RWPE1 (cell line): ENCODE data around the gene AUTS2.

ENCODE experiments used
- CTCF ChIA-PET: fragments of 350-600 bp; sonication (Branson Sonifier 250); formaldehyde crosslinking; extraction: SDS; loops from one replicate; lab custom pipeline; 2021; lab: Yijun Ruan, JAX
- POLR2A ChIA-PET: fragments of 400-600 bp; formaldehyde crosslinking; extraction: SDS; loops from one replicate; lab custom pipeline; 2020; ENCODE audit warnings: antibody characterized with exemption; ENCODE audit not compliant: low non-redundant PET; lab: Yijun Ruan, JAX
- DNase-seq: peaks from one replicate; pipeline ENCODE4 v3.0.0; 2012; ENCODE audit warnings: low spot score
- H3K27ac ChIP-seq: fragments of 450-650 bp; 2 replicates; pipeline ENCODE4 v1.5.1; 2017
- TF ChIP-seq, protein P1 (sequence below): fragments of 450-650 bp; conservative IDR thresholded peaks from 2 replicates; pipeline ENCODE4 v1.5.1; 2017; ENCODE audit warnings: low read depth, mild to moderate bottlenecking

Gene AUTS2

DNA sequence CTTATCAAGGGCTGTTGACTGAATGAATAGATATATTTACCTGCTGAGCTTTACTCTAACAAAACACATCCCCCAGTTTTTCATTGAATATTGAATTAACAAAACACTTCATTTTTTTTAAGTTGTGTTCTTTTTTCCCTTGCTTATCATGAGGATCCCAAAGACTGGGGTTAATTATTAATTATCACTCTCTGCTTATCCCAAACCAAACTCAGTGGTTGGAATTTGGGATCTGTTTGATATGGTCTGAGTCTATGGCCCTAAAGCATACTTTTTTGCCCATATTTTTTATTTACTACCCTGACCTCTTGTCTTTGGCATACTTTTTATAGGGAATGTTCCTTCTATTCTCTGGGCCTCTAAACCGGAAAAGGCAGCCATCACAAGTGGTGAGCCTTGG is 836.5 kb downstream of the AUTS2 start:
- ChIA-PET CTCF (interaction anchor here (0.6 kb wide), 1 partner anchor 36 kb away, joined by 3 read pairs; no protein-coding TSS in a partner anchor), POLR2A (no interaction called here)
- no peak overlapping the region for H3K27ac ChIP-seq
- TF ChIP-seq, protein P1, sequence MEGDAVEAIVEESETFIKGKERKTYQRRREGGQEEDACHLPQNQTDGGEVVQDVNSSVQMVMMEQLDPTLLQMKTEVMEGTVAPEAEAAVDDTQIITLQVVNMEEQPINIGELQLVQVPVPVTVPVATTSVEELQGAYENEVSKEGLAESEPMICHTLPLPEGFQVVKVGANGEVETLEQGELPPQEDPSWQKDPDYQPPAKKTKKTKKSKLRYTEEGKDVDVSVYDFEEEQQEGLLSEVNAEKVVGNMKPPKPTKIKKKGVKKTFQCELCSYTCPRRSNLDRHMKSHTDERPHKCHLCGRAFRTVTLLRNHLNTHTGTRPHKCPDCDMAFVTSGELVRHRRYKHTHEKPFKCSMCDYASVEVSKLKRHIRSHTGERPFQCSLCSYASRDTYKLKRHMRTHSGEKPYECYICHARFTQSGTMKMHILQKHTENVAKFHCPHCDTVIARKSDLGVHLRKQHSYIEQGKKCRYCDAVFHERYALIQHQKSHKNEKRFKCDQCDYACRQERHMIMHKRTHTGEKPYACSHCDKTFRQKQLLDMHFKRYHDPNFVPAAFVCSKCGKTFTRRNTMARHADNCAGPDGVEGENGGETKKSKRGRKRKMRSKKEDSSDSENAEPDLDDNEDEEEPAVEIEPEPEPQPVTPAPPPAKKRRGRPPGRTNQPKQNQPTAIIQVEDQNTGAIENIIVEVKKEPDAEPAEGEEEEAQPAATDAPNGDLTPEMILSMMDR: no peak
- no peak for DNase-seq

DNA sequence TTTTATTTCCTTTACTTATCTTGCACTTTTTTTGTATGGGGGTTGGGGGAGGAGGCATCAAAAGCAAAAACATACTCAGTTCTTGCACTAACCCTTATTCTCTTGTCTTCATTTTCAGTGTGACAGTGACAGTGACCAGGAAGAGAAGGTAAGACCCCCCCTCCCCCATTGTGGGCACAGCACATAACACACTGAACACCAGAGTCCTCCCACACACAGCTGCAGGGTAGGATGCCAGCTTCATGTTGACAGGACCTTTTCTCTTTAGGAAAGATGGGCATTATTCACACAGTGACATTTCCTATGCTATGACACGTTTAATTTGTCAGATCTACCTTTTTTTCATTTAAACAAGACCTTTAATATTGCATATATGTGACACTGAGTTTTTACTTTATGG is 837.4 kb downstream of the AUTS2 start:
- TF ChIP-seq, protein P1: no peak
- ChIA-PET CTCF (no interaction called here), POLR2A (no interaction called here)
- no peak for DNase-seq
- no peak overlapping the region for H3K27ac ChIP-seq

DNA sequence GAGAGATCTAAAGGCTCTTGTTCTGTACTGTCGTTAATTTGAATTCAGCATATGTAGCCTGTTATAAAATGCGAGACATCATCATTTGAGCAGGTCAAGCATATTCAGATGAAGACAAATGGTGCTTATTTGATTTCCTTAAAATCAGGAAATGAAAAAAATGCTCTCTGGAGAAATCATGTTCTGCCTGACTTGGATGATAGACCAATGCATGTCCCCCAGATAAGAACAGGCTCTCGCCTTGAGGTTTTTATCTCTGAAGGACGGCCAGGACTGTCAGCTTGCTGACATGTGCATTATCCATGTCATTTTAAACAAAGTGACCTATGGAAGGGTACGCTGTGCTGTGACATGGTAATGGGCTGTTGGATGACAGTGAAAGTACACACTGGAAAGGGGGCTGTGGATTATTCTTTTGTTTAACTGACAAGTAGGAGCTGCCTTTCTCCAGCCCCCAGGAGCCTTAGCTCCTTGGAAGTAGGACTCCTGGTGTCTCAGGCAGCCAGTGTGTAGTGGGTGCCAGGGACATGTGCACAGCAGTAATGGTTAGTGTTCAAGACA is 838.6 kb downstream of the AUTS2 start:
- ChIA-PET CTCF (no interaction called here), POLR2A (no interaction called here)
- TF ChIP-seq, protein P1: no peak
- no peak for DNase-seq
- H3K27ac ChIP-seq: no peak overlapping the region

DNA sequence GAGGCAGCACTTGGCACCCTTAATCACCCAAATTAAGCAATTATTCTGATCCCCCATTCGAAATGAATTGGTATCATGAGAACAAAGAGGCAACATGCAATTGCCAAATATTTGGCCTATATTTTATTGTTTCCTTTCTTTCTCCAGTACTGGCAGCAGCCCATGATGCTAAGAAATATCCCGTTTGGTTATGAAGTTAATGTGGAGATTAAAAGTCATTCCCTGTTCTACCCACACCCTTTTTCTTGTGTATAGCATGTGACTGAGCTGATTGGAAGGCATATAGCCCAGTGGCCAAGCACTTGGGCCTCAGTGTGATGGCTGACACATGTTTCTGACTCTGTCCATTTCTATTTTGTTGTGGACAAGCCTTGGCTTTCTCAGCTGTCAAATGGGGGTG is 841.4 kb downstream of the AUTS2 start:
- CTCF ChIA-PET: no interaction called here
- H3K27ac ChIP-seq: no peak overlapping the region
- POLR2A ChIA-PET: no interaction called here
- DNase-seq: no peak
- TF ChIP-seq, protein P1: no peak

DNA sequence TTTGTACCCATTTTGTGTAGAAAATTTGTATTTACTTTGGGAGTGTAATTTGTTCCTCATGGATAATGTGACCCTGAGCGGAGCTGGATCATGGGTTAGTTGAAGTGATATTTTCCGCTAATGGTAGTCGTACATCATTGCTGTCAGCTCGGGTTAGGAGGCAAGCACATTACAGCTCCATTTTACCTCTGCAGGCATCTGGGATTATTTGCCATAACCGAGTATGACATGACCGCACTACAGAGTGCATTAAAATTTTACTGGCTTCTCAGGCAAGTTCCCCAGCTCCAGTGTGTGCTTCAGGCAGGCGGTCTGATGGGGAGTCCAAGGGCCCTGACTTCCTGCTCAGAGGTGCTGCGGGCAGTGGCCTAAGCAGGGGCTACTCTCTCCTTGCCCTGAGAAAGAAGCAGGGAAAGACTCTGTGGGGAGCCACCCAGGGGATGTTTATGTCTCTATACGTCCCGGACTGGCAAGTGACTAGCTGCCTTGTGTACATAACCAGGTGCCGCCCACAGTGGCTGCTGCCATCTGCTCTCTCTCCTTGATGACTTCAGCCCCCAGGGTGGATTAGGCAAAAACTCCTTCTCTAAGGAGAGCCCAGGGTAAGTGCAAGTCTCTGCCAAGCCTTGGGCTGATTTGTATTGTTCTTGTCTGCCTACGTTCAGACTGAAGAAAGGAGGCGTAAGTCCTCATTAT is 848.3 kb downstream of the AUTS2 start:
- H3K27ac ChIP-seq: no peak overlapping the region
- CTCF ChIA-PET: no interaction called here
- no peak for DNase-seq
- TF ChIP-seq, protein P1: no peak
- POLR2A ChIA-PET: no interaction called here

DNA sequence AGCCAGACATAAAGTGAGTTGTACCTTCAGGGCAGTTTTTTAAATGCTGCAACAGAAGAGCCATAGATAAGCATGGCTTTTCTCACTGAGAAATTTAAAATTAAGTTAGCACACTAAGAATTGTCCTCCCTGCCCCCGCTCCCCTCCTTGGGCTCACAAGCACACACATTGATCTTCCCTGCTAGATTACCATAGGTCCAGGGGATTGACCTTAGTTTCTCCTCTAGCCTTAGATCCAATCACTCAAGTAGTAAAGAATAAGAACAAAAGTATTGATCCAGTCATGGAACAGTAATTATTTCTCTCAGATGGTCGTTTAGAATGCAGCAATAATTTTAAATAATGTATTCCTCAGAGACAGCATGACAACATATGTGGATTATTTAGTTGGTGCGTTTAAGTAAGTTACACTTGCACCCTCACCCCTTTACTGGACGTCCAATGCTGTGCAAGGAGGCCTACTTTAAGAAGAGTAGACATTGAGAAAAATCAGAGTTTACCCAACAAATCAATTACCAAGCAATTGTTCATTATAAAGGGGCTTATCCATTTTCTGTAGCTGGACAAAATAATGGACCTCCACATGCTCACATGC is 850.1 kb downstream of the AUTS2 start:
- ChIA-PET POLR2A (no interaction called here), CTCF (no interaction called here)
- H3K27ac ChIP-seq: no peak overlapping the region
- TF ChIP-seq, protein P1: no peak
- DNase-seq: no peak
